GM18502 (cell line): ENCODE results near the gene ITPRID2.

Experiments
- ATAC-seq: cut with Tn5 transposase; IDR thresholded peaks from one replicate; pipeline ENCODE4 v1.9.1; 2021; ENCODE audit warnings: mild to moderate bottlenecking; ENCODE audit not compliant: unreplicated experiment, poor library complexity

The ITPRID2 gene

DNA sequence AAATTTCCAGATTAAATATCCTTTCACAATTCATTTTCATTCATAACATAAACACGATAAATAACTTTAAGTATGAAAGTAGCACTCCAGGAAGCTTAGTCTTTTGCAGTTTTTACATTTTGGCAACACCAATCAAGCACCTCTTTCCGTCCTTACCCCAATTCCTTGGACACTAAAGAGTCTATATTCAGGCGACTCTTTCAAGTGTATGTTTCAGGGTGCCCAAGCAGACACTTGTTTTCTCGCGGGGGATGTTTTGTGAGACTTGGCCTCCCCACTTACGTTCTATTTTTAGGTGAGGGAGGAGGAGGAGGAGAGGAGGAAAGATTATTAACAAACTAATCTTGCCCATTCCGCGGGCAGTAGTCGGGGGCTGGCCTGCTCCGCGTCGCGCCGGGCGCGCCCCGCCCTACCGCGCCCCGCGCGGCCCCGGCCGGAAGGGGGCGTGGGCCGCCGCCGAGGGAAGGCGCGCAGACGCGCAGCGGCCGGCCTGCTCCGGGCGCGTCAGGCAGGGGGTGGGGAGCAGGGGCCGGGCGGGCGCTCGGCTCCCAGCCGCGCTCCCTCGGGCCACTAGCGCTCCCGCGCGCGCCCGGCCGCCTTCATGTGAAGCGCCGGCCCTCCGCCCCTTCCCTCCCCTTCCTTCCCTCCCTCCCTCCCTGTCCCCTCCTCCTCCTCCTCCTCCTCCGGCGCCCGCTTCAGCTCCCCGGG is at the start of gene ITPRID2:
ITPRID2 (plus strand) TSS at position 473 of the 708 bp plus-strand sequence. CDS start 337 bp downstream, outside the sequence.
- peak; percentile 90 for ATAC-seq

DNA sequence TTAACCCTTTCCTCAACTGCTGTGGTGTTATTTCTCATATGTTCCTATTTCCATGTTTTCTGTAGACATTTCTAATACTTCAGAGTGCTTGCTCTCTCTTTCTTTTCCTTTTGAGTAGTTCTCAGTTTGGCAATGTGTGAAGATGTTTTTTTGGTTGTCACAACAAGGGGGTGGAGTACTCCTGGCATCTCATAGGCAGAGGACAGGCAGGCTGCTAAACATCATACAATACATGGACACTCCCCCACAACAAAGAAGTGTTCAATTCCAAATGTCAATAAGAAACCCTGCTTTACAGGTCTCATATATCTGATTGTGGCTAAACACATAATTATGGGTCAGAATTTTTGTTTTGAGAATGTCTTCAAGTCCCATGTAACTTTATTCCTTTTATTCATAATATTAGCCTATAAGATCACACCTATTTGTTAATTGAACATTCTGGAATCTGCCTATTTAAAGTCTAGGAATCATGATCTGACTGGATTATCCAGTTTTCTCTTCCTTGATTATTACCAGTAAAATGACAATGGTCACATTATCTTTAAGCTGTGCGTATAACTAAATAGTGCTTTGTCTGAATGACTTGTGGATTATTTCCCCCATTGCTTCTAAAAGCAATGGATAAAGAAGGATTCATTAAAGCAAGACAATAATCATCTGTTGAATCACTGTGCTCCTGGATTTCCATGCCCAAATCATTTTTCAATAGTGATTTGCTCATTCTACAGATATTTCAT is 46.8 kb upstream of the ITPRID2 start:
- no peak for ATAC-seq

DNA sequence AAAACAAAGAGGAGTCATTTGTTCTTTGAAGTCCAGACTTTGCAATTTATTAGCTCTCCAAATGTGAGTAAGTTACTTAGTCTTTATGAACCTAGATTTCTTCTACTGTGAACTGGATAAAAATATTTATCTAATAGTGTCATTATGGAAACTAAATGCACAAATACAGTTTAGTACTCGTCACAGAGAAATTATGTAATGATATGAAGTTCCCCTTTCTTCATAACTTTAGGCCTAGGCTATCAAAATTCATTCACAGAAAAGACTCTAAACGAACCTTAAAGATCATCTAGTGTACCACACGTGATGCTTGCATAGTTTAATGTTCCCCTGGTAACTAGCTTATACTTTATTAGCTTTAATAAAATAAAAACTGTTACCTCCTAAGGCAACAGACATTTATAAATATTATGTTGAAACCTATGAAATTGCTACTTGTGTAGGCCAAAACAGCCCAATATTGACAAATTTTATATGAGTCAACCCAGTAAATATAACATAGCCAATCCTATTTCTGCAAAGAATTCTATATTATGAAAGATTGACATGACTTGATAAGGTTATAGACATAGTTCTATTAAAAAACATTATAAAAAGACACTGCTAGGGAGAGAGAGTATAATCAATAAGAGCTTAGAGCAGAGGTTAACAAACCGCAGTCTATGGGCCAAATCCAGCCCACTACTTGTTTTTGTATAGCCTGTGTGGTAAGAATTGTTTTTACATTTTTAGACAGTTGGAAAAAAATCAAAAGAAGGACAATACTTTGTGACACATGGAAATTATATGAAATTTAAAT is 44.9 kb upstream of the ITPRID2 start:
- ATAC-seq, result no peak

DNA sequence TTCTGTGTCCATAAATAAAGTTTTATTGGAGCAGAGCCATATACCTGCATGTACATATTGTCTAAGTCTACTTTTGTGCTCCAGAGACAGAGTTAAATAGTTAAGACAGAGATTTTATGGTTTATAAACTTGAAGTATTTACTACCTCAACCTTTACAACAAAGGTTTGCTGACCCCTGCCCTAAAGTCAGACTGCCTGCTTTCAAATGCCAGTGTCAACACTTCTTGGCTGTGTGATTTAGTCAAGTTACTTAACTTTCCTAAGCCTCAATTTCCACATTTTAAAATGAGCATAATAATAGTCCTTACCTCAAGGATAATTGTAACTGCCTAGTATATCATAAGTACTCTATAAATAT is 44.4 kb upstream of the ITPRID2 start:
- no peak for ATAC-seq

DNA sequence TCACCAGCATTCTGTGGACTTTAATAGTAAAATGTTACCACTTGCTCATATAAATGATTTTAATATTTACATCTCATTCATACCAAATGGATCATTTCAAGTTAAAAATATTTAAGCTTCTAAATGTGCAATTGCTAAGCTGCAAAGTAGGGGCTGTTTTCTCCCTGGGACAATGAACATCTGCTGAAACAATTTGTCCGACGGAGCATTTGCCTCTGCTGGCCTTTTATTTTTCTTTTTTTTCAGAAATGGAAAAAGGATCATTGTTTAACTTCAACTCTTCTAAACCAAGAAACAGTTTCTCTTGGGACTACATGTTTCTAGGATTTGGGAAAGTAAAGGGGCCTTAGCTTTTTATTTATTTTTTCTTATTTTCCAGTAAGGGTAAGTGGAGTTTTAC is 43.8 kb upstream of the ITPRID2 start:
- ATAC-seq, result no peak

DNA sequence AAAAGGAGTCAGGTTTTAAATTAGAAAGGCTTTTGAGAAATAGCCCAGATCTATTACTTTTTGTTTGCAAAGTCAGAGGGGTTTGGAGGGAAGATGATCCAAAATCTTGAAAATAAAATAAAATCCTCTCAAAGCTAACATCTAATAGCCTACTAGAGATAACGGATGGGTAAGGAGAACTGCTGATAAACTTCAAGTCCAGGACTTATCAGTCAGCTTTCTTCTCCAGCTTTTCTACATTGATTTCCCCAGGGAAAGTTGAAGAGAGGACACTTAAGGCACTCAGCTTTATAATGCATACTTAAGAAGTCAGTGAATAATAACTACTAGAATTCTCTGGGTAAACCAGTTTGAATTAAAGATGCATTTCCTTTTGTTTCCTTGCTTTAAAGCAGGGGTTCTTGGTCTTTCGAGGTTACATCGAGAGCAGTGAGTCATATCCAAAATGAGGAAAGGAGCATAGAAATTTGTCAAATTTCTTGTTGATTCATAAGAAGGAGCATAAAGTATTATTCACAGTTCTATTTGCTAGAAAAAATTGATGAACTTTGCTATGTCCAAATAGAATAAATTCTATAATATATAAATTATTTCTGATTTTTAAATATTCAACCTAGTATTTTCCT is 43.2 kb upstream of the ITPRID2 start:
- no peak for ATAC-seq

DNA sequence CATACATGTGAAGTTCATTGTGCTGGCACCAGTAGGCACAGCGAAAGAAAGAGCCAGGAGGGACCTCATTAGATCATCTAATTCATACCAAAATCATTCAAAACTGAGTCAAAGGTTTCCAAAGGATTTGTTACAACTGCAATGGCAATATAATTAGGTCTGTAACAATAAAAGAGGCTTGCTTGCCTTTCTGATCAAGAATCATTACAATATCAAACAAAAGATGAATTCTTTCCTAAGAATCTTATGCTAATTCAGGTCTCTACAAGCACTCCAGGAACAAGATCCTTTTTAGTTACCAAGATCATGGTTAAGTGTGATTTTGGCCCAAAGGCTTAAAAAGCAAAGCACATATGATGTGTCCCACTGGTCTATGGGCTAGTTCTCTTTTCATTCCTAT is 41.9 kb upstream of the ITPRID2 start:
- ATAC-seq, result no peak

DNA sequence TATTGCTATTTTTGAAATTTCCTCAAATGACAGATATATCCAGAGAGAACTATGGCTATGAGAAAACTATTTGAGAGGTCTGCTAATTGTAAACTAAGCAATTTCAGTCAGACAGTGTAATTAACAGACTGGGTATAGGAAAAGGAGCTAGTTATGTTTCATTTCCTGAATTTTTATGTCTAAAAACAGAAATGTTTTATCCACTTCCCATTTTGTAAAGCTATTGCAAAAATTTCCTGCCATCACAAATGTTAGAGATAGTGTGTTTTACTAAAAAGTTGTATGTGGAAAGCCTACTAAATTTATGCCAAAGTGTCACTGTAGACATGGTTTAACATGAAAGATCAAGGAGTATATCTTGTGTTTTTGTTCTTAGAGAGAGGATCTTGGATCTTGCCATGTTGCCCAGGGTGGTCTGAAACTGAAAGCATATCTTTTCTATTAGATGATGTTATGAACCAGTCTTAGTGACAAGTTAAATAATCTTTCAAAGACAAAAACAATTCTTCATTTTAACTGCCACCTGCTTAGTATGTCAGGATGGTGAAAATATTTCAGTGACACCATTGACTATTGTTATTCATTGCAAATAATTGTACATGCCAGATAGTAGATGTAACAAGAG is 40.5 kb upstream of the ITPRID2 start:
- no peak for ATAC-seq

DNA sequence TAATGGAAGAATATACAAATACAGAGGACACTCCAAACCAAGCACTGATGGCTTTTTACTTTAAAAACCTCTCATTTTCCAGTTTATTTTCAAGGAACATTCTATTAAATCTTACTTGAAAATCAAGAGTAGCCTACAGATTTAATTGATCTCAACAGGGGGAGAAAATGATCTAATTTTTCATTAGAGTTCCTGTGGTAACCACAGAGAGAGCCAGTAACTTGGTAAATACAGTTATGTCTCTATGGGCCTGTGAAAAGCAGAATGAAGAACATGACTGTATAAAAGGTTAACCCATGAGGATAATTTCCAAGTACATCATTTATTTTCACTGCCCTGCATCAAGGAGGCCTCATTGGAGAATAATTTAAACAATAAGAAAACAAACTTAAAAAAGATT is 39.8 kb upstream of the ITPRID2 start:
- ATAC-seq, result no peak

DNA sequence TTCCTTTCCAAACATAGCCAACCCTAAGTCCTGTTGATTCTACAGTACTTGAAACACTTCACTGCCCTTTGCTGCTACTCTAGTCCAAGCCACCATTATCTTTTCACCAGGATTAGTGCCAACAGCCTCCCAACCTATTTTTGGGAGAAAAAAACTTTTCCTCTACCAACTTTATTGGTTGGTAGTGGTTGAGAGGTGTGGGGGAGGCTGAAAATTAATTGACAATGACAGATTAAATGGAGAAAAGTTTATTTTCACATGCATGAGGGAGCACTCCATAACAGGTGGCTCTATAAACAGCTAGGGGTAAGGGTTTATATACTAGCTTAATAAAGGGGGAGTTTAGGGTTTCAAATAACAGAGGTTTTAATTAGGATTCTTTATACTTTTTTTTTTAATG is 37.8 kb upstream of the ITPRID2 start:
- ATAC-seq, result no peak

DNA sequence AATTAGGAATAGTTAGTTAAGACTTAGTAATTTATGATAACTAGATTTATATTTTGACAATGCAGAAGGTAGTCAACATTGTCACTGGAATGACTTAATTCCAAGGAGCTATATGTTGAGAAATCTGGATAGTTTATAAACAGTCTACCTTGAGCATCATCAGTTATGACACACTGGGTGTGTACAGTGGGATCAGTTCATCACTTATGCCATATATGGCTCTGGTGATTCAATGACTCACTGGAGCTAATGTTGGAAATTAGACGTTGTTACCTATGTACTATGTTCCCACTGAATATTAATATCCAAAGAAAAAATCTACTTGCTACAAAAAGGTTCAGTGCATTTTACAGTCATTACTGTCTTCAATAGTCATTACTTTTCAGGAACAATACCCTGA is 34.0 kb upstream of the ITPRID2 start:
- ATAC-seq, result no peak

DNA sequence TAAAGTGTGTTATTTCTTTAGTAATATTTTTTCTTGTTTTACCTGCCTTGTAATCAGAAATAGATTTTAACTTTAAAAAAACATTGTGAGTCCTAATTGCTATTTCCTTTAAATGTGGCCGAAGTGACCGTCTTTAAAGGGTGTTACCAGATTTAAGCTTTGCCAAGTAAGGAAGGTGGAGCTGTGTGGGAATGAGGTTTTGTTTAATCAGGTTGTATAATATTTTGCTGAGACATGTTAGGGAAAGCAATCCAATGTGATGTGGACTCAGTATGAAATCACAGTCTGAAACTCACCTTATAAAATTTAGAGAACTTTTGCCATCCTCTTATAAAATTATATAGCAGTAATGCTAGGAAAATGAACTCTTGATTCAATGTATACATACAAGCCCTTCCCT is 32.9 kb upstream of the ITPRID2 start:
- no peak for ATAC-seq

DNA sequence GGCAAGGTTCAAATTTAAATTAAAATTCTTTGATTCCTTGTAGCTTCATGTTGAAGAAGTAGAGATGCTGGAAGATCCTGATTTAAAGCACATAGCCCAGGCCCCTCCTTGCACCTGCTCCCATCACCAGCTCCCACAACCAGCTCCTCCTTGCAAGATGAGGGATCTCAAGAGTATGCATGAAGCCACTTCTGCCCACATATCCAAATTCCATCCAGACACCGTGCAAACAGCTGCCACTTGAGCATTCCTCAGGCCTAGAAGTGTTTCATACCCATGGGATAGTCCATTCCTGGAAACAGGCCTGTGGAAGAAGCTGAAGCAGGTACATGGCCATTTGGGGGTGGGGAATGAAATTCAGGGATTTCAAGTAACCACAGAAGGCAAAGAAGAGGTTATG is 32.4 kb upstream of the ITPRID2 start:
- ATAC-seq, result no peak

DNA sequence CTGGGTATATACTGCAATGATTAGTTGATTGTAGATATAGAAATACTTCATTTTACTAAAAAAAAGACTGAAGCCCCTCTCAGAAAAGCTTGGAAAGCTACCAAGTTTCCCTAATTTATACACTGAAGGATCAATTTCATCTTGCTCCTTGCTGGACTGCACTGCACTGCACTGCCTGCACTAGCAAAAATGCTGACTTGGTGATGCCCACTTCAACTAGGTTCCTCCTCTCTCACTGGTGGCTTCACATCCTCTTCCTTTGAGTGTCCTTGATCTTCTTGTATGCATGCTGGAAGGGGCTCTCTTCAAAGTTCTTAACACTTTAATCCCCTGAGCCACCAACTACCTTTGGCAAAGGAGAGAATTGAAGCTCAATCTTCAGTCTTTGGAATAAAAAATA is 31.7 kb upstream of the ITPRID2 start:
- no peak for ATAC-seq

DNA sequence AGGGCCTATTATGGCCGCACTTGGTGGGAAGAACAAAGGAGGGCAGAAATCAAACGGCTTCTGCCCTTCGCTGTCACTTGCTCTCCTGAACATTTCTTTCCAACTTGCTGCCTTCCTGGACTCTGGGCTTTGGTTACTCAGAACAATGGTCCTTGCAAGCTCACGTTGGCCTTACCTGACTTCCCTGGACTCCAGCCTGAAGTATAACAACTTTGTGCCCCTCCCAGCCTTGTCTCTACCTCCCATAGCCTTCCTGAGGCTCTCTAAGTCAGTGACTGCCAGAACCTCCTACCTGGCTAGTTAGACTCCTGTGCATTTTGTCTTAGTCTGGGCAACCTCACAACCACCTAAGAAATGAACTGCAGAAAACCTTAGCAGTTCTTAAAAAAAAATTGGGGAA is 30.2 kb upstream of the ITPRID2 start:
- no peak for ATAC-seq

DNA sequence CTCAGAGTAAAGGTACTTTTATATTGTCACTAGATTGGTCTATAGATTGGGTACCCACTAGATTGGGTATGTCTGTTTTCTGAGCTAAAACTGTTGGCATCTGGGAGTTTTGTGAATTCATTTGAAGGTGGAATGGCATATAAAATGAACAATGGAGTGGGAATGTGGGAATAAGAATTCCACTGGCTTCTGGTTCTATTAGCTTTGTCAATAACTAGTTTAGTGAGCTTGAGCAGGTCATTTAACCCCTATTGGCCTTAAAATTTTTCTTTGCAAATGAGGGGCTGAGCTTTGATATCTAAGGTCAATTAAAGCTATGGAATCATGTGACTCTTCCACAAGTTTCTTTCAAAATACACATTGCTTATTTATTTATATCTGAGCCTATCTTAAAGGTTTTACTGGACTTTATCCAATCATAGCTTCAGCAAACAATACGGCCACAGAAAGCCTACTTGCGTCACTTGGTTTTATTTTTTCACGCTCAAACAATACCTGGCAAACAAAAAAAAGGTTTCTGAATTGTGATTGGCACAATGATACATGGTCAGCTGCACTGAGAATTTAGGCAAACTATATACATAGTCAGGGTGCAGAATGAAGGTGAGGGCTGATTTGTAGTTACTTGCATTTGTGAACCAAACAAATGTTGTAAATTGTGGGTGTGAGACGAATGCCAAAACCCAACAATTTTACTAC is 28.8 kb upstream of the ITPRID2 start:
- ATAC-seq, result no peak

DNA sequence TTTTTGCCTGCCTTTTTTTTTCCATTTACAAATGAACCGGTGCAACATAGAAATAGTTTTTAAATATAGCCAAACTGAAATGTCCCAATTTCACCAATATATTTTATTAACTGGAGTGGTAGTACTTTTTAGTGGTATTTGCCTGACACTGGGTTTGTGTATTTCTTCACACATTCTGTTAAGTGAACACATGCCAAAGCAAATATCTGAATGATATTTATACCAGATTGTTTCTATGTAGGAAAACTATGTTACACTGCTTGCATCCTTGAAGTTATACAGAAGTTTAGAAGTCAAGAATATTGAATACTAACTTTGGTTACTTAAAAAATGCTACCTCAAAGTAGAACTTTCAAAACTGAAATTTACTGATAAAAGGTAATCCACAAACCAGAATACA is 19.4 kb upstream of the ITPRID2 start:
- ATAC-seq, result no peak

DNA sequence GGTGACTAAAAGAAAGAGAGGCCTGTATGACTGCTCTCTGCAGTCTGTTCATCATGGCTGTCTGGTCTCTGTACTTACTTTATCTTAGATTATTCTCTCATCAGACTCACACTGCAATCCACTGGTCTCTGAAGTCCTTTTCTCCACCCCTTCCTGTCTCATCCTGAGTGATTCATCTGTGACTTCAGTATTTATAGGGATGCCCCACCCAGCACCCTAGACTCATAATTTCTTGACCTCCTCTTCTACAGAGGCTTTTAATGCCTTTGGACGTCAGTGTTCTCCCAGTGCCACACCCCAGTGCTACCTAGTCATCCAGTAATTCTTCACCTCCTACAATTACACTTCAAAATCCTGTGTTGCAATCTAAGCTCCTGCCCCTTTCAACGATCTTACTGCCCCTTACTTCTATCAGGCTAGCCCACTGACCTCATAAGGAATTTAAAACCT is 14.9 kb upstream of the ITPRID2 start:
- no peak for ATAC-seq

DNA sequence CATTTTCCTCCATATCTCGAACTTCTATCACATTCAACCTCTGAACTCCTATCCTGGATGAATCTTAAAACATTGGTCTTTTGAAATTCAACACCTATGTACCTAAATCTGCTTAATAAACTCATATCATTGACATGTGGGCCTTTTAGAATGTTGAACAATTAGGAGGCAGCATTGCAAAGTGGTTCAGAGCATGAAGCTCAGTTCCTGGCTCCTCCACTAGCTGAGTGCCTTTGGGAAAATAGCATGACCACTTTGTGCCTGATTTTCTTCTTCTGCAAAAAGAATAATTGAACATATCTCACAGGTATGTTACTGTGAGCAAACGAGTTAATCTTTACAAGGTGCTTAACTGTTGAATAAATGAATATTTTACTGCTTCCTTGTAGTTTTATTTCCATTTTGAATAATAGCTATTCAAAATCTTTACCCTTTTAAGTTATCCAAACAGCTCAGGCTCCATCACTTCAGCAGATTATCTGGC is 14.3 kb upstream of the ITPRID2 start:
- no peak for ATAC-seq

DNA sequence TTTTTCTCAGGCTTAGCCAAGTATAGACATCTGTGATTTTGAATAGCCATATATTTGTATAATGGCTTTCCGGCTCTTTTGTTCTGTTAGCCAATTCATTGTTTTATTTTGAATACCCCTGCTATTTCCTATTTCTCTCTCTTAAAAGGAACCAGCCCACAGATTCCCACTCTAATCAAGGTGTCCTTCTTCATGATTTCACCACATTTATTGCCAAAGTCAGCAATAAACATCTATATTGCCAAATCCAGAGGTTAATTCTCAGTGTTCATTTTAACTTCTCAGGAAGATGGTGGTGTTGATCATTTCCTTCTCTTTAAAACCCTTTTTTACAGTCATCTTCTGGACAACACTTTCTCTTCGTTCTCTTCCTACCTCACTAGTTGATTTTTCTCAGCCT is 13.1 kb upstream of the ITPRID2 start:
- no peak for ATAC-seq
